NCI-H128 (cell line): ENCODE measurements around the gene SERINC1.

ENCODE experiments used
- DNase-seq: peaks from one replicate; lab custom pipeline; 2025; ENCODE audit not compliant: unreplicated experiment; lab: John Stamatoyannopoulos, UW

SERINC1 gene

GRCh38 chr6:122394016-122394415, 77.6 kb downstream of the SERINC1 start:
- no peak for DNase-seq

GRCh38 chr6:122393351-122393896, 78.2 kb downstream of the SERINC1 start:
- DNase-seq = no peak
